Measurements from ENCODE around the gene ROR2. TPM values are rescaled to one million over a fixed set of nuclear protein-coding genes. Genes with fewer than 3 reads are reported as not detected.
"Not testable (repeated sequence)": the region's sequence is repeated elsewhere in the genome, so short reads cannot be mapped to it uniquely, and the experiment has no call there.

Gene ROR2
- total RNA-seq, 1 donor, result 3.0 TPM

- no peak overlapping the region for H3K4me3 ChIP-seq (ENCODE audit: low read depth, low read length)
- no peak for TF ChIP-seq CTCF (IDR thresholded peaks at IDR 0.05; ENCODE audit: insufficient read depth, low read depth, low read length)
- DNase-seq (ENCODE audit: low read depth), result no peak
Measured at GRCh38 chr9:91533382-91533781, 416.6 kb downstream of the ROR2 start.

GRCh38 chr9:91532325-91532724, 417.7 kb downstream of the ROR2 start:
- no peak overlapping the region for H3K4me3 ChIP-seq (ENCODE audit: low read depth, low read length)
- no peak for DNase-seq (ENCODE audit: low read depth)
- no peak for TF ChIP-seq CTCF (IDR thresholded peaks at IDR 0.05; ENCODE audit: insufficient read depth, low read depth, low read length)

GRCh38 chr9:91530829-91531228, 419.2 kb downstream of the ROR2 start:
- TF ChIP-seq CTCF (IDR thresholded peaks at IDR 0.05; ENCODE audit: insufficient read depth, low read depth, low read length), result no peak
- DNase-seq (ENCODE audit: low read depth), result peak; percentile 38
- H3K4me3 ChIP-seq (ENCODE audit: low read depth, low read length), result no peak overlapping the region

- no peak for DNase-seq (ENCODE audit: low read depth)
- no peak overlapping the region for H3K4me3 ChIP-seq (ENCODE audit: low read depth, low read length)
- TF ChIP-seq CTCF (IDR thresholded peaks at IDR 0.05; ENCODE audit: insufficient read depth, low read depth, low read length), result no peak
Measured at GRCh38 chr9:91522481-91522880, 427.5 kb downstream of the ROR2 start.

- DNase-seq (ENCODE audit: low read depth), result no peak
- no peak overlapping the region for H3K4me3 ChIP-seq (ENCODE audit: low read depth, low read length)
- no peak for TF ChIP-seq CTCF (IDR thresholded peaks at IDR 0.05; ENCODE audit: insufficient read depth, low read depth, low read length)
Measured at GRCh38 chr9:91519520-91520277, 430.3 kb downstream of the ROR2 start.

- no peak for TF ChIP-seq CTCF (IDR thresholded peaks at IDR 0.05; ENCODE audit: insufficient read depth, low read depth, low read length)
- H3K4me3 ChIP-seq (ENCODE audit: low read depth, low read length), result no peak overlapping the region
- DNase-seq (ENCODE audit: low read depth), result no peak
Measured at GRCh38 chr9:91518462-91518861, 431.6 kb downstream of the ROR2 start.

- DNase-seq (ENCODE audit: low read depth), result no peak
- TF ChIP-seq CTCF (IDR thresholded peaks at IDR 0.05; ENCODE audit: insufficient read depth, low read depth, low read length), result no peak
- H3K4me3 ChIP-seq (ENCODE audit: low read depth, low read length), result no peak overlapping the region
Measured at GRCh38 chr9:91517801-91518200, 432.2 kb downstream of the ROR2 start.

- DNase-seq (ENCODE audit: low read depth); H3K4me3 ChIP-seq (ENCODE audit: low read depth, low read length): not testable (repeated sequence)
Measured at GRCh38 chr9:91517332-91517731, 432.7 kb downstream of the ROR2 start.

Measured in fibroblast of villous mesenchyme (primary cell).